Measurements from ENCODE around the gene SPATA31E1. TPM values are rescaled to one million over a fixed set of nuclear protein-coding genes. Genes with fewer than 3 reads are reported as not detected.
"Not testable (repeated sequence)": the region's sequence is repeated elsewhere in the genome, so short reads cannot be mapped to it uniquely, and the experiment has no call there.

The SPATA31E1 gene
- polyA plus RNA-seq, 1 donor (not counting 4 experiments of a cell fraction or from before 2014, with no cell fraction given): not detected

- H3K36me3 ChIP-seq (ENCODE audit: control insufficient read depth in 2 of 2, extremely low read depth in 1 of 2, insufficient read depth in 2 of 2, low read length in 2 of 2); dilution Hi-C loops (cut with MboI; ENCODE audit: extremely low pct_ligation_motif_present, low sequenced_read_pairs); FAIRE-seq: not testable (repeated sequence)
Measured at GRCh38 chr9:87937352-87937751, 54.7 kb downstream of the SPATA31E1 start.

GRCh38 chr9:87937918-87938317 is 55.2 kb downstream of the SPATA31E1 start:
- not testable (repeated sequence) for FAIRE-seq

More at GRCh38 chr9:87937352-87937751, 54.7 kb downstream of the SPATA31E1 start:
- not testable (repeated sequence) for H3K9me1 ChIP-seq (ENCODE audit: control insufficient read depth, extremely low read depth, insufficient read depth, low read length); H3K9me3 ChIP-seq (ENCODE audit: control insufficient read depth, low read depth, low read length); H4K20me1 ChIP-seq (ENCODE audit: control insufficient read depth, extremely low read depth, insufficient read depth, low read length); H2AFZ ChIP-seq (ENCODE audit: control insufficient read depth, low read length); H3K4me2 ChIP-seq (ENCODE audit: control insufficient read depth, extremely low read depth, insufficient read depth, low read depth, low read length); H3K4me3 ChIP-seq (ENCODE audit: control insufficient read depth in 2 of 3, extremely low read depth in 1 of 3, insufficient read depth in 2 of 3, low read depth in 1 of 3, low read length in 3 of 3); DNase-seq (ENCODE audit: low read depth, low spot score); H3K27ac ChIP-seq (ENCODE audit: control insufficient read depth, insufficient read depth, low read length); H3K4me1 ChIP-seq (ENCODE audit: control insufficient read depth, extremely low read depth, insufficient read depth, low read length); H3K27me3 ChIP-seq (ENCODE audit: control insufficient read depth, extremely low read depth, insufficient read depth, low read length); H3K79me2 ChIP-seq (ENCODE audit: control insufficient read depth, insufficient read depth, low read length); H3K9ac ChIP-seq (ENCODE audit: control insufficient read depth, extremely low read depth, insufficient read depth, low read length)

GRCh38 chr9:87938336-87938735 is 55.7 kb downstream of the SPATA31E1 start:
- H3K9me3 ChIP-seq (ENCODE audit: control insufficient read depth, low read depth, low read length); H3K36me3 ChIP-seq (ENCODE audit: control insufficient read depth in 2 of 2, extremely low read depth in 1 of 2, insufficient read depth in 2 of 2, low read length in 2 of 2); H3K27ac ChIP-seq (ENCODE audit: control insufficient read depth, insufficient read depth, low read length); H3K4me3 ChIP-seq (ENCODE audit: control insufficient read depth in 2 of 3, extremely low read depth in 1 of 3, insufficient read depth in 2 of 3, low read depth in 1 of 3, low read length in 3 of 3); H3K27me3 ChIP-seq (ENCODE audit: control insufficient read depth, extremely low read depth, insufficient read depth, low read length); dilution Hi-C loops (cut with MboI; ENCODE audit: extremely low pct_ligation_motif_present, low sequenced_read_pairs); H3K79me2 ChIP-seq (ENCODE audit: control insufficient read depth, insufficient read depth, low read length); H3K9ac ChIP-seq (ENCODE audit: control insufficient read depth, extremely low read depth, insufficient read depth, low read length); H2AFZ ChIP-seq (ENCODE audit: control insufficient read depth, low read length); FAIRE-seq; H3K4me2 ChIP-seq (ENCODE audit: control insufficient read depth, extremely low read depth, insufficient read depth, low read depth, low read length); H3K9me1 ChIP-seq (ENCODE audit: control insufficient read depth, extremely low read depth, insufficient read depth, low read length); DNase-seq (ENCODE audit: low read depth, low spot score); H3K4me1 ChIP-seq (ENCODE audit: control insufficient read depth, extremely low read depth, insufficient read depth, low read length); H4K20me1 ChIP-seq (ENCODE audit: control insufficient read depth, extremely low read depth, insufficient read depth, low read length): not testable (repeated sequence)

More at GRCh38 chr9:87937918-87938317, 55.2 kb downstream of the SPATA31E1 start:
- H3K9ac ChIP-seq (ENCODE audit: control insufficient read depth, extremely low read depth, insufficient read depth, low read length); H3K9me1 ChIP-seq (ENCODE audit: control insufficient read depth, extremely low read depth, insufficient read depth, low read length); H3K27ac ChIP-seq (ENCODE audit: control insufficient read depth, insufficient read depth, low read length); H3K4me3 ChIP-seq (ENCODE audit: control insufficient read depth in 2 of 3, extremely low read depth in 1 of 3, insufficient read depth in 2 of 3, low read depth in 1 of 3, low read length in 3 of 3); H3K4me2 ChIP-seq (ENCODE audit: control insufficient read depth, extremely low read depth, insufficient read depth, low read depth, low read length); H3K79me2 ChIP-seq (ENCODE audit: control insufficient read depth, insufficient read depth, low read length); DNase-seq (ENCODE audit: low read depth, low spot score); dilution Hi-C loops (cut with MboI; ENCODE audit: extremely low pct_ligation_motif_present, low sequenced_read_pairs); H3K9me3 ChIP-seq (ENCODE audit: control insufficient read depth, low read depth, low read length); H3K36me3 ChIP-seq (ENCODE audit: control insufficient read depth in 2 of 2, extremely low read depth in 1 of 2, insufficient read depth in 2 of 2, low read length in 2 of 2); H3K27me3 ChIP-seq (ENCODE audit: control insufficient read depth, extremely low read depth, insufficient read depth, low read length); H2AFZ ChIP-seq (ENCODE audit: control insufficient read depth, low read length); H4K20me1 ChIP-seq (ENCODE audit: control insufficient read depth, extremely low read depth, insufficient read depth, low read length); H3K4me1 ChIP-seq (ENCODE audit: control insufficient read depth, extremely low read depth, insufficient read depth, low read length): not testable (repeated sequence)

Other genes with a start within 250 kb of the SPATA31E1 start
- gene CTSL, start 156.8 kb upstream of the SPATA31E1 start, polyA plus RNA-seq: 94.0 to 121 TPM (median 116 TPM) in 3 replicates
- gene SPATA31C1, start 35.1 kb downstream of the SPATA31E1 start, polyA plus RNA-seq: not detected in 3 replicates
- 5.2 to 9.5 TPM (median 6.3 TPM) in 3 replicates for gene CDK20, start 91.7 kb downstream of the SPATA31E1 start, polyA plus RNA-seq